OCI-LY3 (cell line): Measurements from ENCODE around the gene CDV3.
"Not testable (repeated sequence)": the region's sequence is repeated elsewhere in the genome, so short reads cannot be mapped to it uniquely, and the experiment has no call there.

ENCODE experiments used
- H2AFZ ChIP-seq: fragments of 200-600, 300-600 bp; shearing (Covaris generic); 2 replicates; pipeline ENCODE4 v1.6.0; 2014; ENCODE audit warnings: antibody characterized with exemption, low read depth, low read length
- H3K27ac ChIP-seq: fragments of 200-600, 300-600 bp; sonication (generic); 2 replicates; pipeline ENCODE4 v1.5.1; 2014; ENCODE audit warnings: mild to moderate bottlenecking, low read length, moderate library complexity, mixed read lengths
- H3K27me3 ChIP-seq: fragments of 200-600, 300-600 bp; sonication (generic); 2 replicates; pipeline ENCODE4 v1.6.1; 2014; ENCODE audit warnings: low read depth, low read length, mixed read lengths
- H3K36me3 ChIP-seq: fragments of 200-600, 300-600 bp; sonication (generic); replicated peaks from 2 replicates; pipeline ENCODE3; 2014; ENCODE audit warnings: low read depth, low read length, mixed read lengths
- H3K4me1 ChIP-seq: fragments of 300-600, 200-600 bp; sonication (generic); 2 replicates; pipeline ENCODE4 v1.6.1; 2014; ENCODE audit warnings: low read length, mixed read lengths
- H3K4me2 ChIP-seq: fragments of 200-600, 300-600 bp; sonication (generic); 2 replicates; pipeline ENCODE4 v1.6.1; 2014; ENCODE audit warnings: low read length, mixed read lengths
- H3K4me3 ChIP-seq: fragments of 300-600, 200-600 bp; sonication (generic); 2 replicates; pipeline ENCODE4 v1.5.1; 2014; ENCODE audit warnings: antibody characterized with exemption, mild to moderate bottlenecking, low read length, moderate library complexity
- H3K79me2 ChIP-seq: fragments of 300-600, 200-600 bp; shearing (Covaris generic); 2 replicates; pipeline ENCODE4 v1.6.1; 2014; ENCODE audit warnings: mild to moderate bottlenecking, low read length, mixed read lengths
- H3K9ac ChIP-seq: fragments of 300-600, 200-600 bp; shearing (Covaris generic); 2 replicates; pipeline ENCODE4 v1.6.0; 2014; ENCODE audit warnings: mild to moderate bottlenecking, low read length, moderate library complexity
- H3K9me3 ChIP-seq: fragments of 200-600, 300-600 bp; shearing (Covaris generic); 2 replicates; pipeline ENCODE4 v1.6.1; 2014; ENCODE audit warnings: low read length, mixed read lengths; ENCODE audit not compliant: insufficient read depth
- H4K20me1 ChIP-seq: fragments of 200-600, 300-600 bp; sonication (generic); 2 replicates; pipeline ENCODE4 v1.6.1; 2016; ENCODE audit warnings: low read length, mixed read lengths; ENCODE audit not compliant: insufficient read depth
- EZH2phosphoT487 ChIP-seq: fragments of 200-600 bp; shearing (Covaris generic); IDR thresholded peaks from 2 replicates; pipeline ENCODE4 v1.6.1; 2018; ENCODE audit warnings: antibody characterized with exemption, mixed run types, low read depth
- TF ChIP-seq, protein P1 (sequence below): fragments of 200-600, 300-600 bp; sonication (generic); IDR thresholded peaks from 2 replicates; pipeline ENCODE4 v1.5.1; 2014; ENCODE audit warnings: antibody characterized with exemption, low read length, low read depth

CDV3 gene, protein sequence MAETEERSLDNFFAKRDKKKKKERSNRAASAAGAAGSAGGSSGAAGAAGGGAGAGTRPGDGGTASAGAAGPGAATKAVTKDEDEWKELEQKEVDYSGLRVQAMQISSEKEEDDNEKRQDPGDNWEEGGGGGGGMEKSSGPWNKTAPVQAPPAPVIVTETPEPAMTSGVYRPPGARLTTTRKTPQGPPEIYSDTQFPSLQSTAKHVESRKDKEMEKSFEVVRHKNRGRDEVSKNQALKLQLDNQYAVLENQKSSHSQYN

DNA sequence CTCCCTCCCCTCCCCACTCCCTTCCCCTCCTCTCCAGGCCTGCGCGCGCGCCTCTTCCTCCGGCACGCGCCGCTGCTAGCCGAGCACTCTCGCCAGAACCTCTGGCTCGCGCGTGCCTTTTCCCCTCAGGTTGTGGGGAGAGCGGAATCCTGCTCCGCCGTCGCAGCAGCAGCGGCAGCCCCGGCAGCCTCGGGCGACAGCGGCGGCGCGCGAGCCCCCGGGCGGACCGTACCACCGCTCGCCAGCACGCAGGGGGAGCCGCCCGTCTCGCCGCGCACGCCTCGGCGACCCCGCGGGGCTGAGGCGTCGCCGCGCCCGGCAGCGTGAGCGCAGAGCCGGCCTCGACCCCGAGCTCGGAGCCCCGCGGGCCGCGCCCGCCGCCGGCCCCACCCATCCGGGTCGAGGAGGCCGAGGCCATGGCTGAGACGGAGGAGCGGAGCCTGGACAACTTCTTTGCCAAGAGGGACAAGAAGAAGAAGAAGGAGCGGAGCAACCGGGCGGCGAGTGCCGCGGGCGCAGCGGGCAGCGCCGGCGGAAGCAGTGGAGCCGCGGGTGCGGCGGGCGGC, at the start of gene CDV3:
TSS of gene CDV3 (plus strand) at position 58 of the 566 bp plus-strand sequence. CDS start at position 417, 359 bp downstream.
- no peak within 1 kb of the TSS for H2AFZ ChIP-seq
- peaks cover 52% of the 10 kb centered on the region for H3K4me1 ChIP-seq
- H4K20me1 ChIP-seq: peaks cover 41% of the 10 kb centered on the region
- no peak for TF ChIP-seq EZH2phosphoT487
- TF ChIP-seq, protein P1, sequence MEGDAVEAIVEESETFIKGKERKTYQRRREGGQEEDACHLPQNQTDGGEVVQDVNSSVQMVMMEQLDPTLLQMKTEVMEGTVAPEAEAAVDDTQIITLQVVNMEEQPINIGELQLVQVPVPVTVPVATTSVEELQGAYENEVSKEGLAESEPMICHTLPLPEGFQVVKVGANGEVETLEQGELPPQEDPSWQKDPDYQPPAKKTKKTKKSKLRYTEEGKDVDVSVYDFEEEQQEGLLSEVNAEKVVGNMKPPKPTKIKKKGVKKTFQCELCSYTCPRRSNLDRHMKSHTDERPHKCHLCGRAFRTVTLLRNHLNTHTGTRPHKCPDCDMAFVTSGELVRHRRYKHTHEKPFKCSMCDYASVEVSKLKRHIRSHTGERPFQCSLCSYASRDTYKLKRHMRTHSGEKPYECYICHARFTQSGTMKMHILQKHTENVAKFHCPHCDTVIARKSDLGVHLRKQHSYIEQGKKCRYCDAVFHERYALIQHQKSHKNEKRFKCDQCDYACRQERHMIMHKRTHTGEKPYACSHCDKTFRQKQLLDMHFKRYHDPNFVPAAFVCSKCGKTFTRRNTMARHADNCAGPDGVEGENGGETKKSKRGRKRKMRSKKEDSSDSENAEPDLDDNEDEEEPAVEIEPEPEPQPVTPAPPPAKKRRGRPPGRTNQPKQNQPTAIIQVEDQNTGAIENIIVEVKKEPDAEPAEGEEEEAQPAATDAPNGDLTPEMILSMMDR: no peak
- peak within 1 kb of the TSS; percentile 91 for H3K4me3 ChIP-seq
- peak within 1 kb of the TSS; percentile 96 for H3K27ac ChIP-seq
- H3K4me2 ChIP-seq: peak within 1 kb of the TSS; percentile 98
- H3K79me2 ChIP-seq: peaks cover 52% of the 10 kb centered on the region
- H3K36me3 ChIP-seq: peaks cover 38% of the 10 kb centered on the region
- no peaks in the 10 kb centered on the region for H3K9me3 ChIP-seq
- H3K9ac ChIP-seq: peak within 1 kb of the TSS; percentile 96
- peaks cover 5% of the 10 kb centered on the region; the same call in 1 of the 2 replicates for H3K27me3 ChIP-seq

DNA sequence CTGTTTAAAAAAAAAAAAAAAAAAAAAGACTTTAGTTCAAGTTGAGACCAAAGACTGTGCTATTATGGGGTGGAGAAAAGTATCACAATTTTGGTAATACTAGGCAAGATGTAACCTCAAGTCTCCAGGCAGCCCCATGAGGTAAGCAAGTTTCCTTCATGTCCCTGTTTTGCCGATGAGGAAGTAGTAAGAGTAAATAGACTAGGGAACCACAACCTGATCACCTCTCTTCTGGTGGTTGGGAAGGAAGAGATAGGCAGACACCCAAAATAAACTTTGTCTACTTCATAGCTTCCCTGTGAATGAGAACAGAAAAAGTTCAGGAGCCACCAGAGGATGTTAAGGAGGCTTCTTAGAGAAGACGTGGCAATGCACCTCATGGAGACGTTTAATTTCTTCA, 49.7 kb upstream of the CDV3 start:
- H3K4me1 ChIP-seq: peaks cover 32% of the 10 kb centered on the region
- H3K4me3 ChIP-seq, H3K9me3 ChIP-seq, H3K4me2 ChIP-seq, H3K79me2 ChIP-seq, H3K9ac ChIP-seq, H2AFZ ChIP-seq, H4K20me1 ChIP-seq, H3K36me3 ChIP-seq, H3K27ac ChIP-seq, H3K27me3 ChIP-seq: not testable (repeated sequence)

DNA sequence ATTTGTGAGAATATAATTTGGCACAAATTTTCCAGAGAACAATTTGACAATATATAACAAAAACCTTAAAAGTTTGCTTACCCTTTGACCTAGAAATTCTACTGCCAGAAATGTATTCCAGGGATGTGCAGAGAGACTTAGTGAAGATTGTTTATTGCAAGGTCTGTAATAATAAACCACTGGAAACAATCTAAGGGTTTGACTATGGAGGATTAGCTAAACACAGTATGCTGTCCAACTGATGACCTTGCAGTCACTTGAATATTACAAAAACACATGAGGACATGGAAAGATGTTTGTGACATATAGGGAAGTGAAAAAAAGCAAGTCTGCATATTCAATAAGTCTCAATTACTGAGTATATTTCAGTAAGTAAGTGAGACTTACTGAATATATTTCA, 48.1 kb upstream of the CDV3 start:
- no peaks in the 10 kb centered on the region for H3K27me3 ChIP-seq
- H3K79me2 ChIP-seq: no peaks in the 10 kb centered on the region
- peak overlapping the region; percentile 34 for H3K27ac ChIP-seq
- H3K36me3 ChIP-seq: peaks cover 3% of the 10 kb centered on the region
- no peak overlapping the region for H3K4me3 ChIP-seq
- no peak overlapping the region for H2AFZ ChIP-seq
- 0 out of 2 replicates have a peak, but pooled peaks cover 3% of the 10 kb centered on the region for H3K9me3 ChIP-seq
- H4K20me1 ChIP-seq: no peaks in the 10 kb centered on the region
- H3K4me2 ChIP-seq: peak overlapping the region; percentile 48
- H3K9ac ChIP-seq: peak overlapping the region; percentile 12; the same call in 1 of the 2 replicates
- no peak for TF ChIP-seq EZH2phosphoT487
- TF ChIP-seq, protein P1: no peak
- peaks cover 32% of the 10 kb centered on the region for H3K4me1 ChIP-seq

DNA sequence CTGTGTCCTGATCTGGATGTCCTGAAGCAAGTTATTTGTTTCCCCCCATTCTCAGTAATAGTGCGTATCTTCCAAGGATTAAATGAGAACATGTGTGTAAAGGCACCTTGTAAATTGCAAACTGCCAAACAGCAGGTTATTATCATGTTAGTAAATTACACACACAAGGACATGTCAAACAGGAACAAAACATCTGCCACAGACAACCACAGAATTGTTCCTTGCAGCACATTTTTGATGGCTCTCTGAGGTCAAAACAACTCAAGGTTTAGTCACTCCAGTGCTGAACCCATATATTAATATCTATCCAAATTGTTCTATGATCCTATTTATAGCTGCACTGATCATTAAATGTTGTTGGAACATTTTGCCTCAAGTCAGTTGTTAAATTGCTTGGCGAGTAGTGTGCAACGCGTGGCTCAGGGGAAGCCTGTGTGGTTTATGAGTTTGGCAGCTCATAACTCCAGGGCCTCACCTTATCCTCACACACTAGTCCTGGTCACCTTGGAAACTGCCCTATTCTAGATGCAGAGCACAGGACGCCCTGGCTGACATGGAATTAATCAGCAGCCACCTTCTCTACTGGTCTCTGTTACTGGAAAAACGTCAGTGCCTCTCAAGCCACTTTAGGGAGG, 46.3 kb upstream of the CDV3 start:
- Histone ChIP-seq H3K9me3 (0 out of 2 replicates have a peak, but pooled peaks cover 3% of the 10 kb centered on the region), H3K4me1 (peaks cover 21% of the 10 kb centered on the region), H2AFZ (no peak overlapping the region), H3K4me3 (no peak overlapping the region), H3K36me3 (peaks cover 3% of the 10 kb centered on the region), H3K9ac (no peak overlapping the region), H3K4me2 (no peak overlapping the region), H3K27ac (no peak overlapping the region), H3K27me3 (no peaks in the 10 kb centered on the region), H3K79me2 (no peaks in the 10 kb centered on the region), H4K20me1 (no peaks in the 10 kb centered on the region)
- TF ChIP-seq, protein P1: no peak
- no peak for TF ChIP-seq EZH2phosphoT487
